Measurements from ENCODE around the gene CDK11B. TPM values are rescaled to one million over a fixed set of nuclear protein-coding genes. Genes with fewer than 3 reads are reported as not detected.

CDK11B gene
- polyA plus RNA-seq, 1 donor (not counting 4 experiments of a cell fraction or from before 2014, with no cell fraction given): 5.9 TPM

GRCh38 chr1:1605724-1606123, 53.1 kb downstream of the CDK11B start:
- Histone ChIP-seq H3K79me2 (ENCODE audit: control insufficient read depth, insufficient read depth, low read length) (no peaks in the 10 kb centered on the region), H3K4me1 (ENCODE audit: control insufficient read depth, extremely low read depth, insufficient read depth, low read length) (no peaks in the 10 kb centered on the region), H3K27ac (ENCODE audit: control insufficient read depth, insufficient read depth, low read length) (no peak overlapping the region), H3K4me2 (ENCODE audit: control insufficient read depth, extremely low read depth, insufficient read depth, low read depth, low read length) (no peak overlapping the region), H4K20me1 (ENCODE audit: control insufficient read depth, extremely low read depth, insufficient read depth, low read length) (no peaks in the 10 kb centered on the region), H2AFZ (ENCODE audit: control insufficient read depth, low read length) (no peak overlapping the region), H3K36me3 (ENCODE audit: control insufficient read depth in 2 of 2, extremely low read depth in 1 of 2, insufficient read depth in 2 of 2, low read length in 2 of 2) (no peaks in the 10 kb centered on the region), H3K27me3 (ENCODE audit: control insufficient read depth, extremely low read depth, insufficient read depth, low read length) (peaks cover 2% of the 10 kb centered on the region), H3K9ac (ENCODE audit: control insufficient read depth, extremely low read depth, insufficient read depth, low read length) (no peak overlapping the region), H3K9me3 (ENCODE audit: control insufficient read depth, low read depth, low read length) (no peaks in the 10 kb centered on the region), H3K4me3 (ENCODE audit: control insufficient read depth in 2 of 3, extremely low read depth in 1 of 3, insufficient read depth in 2 of 3, low read depth in 1 of 3, low read length in 3 of 3) (no peak overlapping the region), H3K9me1 (ENCODE audit: control insufficient read depth, extremely low read depth, insufficient read depth, low read length) (no peaks in the 10 kb centered on the region)
- FAIRE-seq: no peak
- dilution Hi-C loops (cut with MboI; ENCODE audit: extremely low pct_ligation_motif_present, low sequenced_read_pairs): no loop called here
- no peak for TF ChIP-seq EZH2 (IDR thresholded peaks at IDR 0.05; ENCODE audit: low read length)
- TF ChIP-seq, protein P1, sequence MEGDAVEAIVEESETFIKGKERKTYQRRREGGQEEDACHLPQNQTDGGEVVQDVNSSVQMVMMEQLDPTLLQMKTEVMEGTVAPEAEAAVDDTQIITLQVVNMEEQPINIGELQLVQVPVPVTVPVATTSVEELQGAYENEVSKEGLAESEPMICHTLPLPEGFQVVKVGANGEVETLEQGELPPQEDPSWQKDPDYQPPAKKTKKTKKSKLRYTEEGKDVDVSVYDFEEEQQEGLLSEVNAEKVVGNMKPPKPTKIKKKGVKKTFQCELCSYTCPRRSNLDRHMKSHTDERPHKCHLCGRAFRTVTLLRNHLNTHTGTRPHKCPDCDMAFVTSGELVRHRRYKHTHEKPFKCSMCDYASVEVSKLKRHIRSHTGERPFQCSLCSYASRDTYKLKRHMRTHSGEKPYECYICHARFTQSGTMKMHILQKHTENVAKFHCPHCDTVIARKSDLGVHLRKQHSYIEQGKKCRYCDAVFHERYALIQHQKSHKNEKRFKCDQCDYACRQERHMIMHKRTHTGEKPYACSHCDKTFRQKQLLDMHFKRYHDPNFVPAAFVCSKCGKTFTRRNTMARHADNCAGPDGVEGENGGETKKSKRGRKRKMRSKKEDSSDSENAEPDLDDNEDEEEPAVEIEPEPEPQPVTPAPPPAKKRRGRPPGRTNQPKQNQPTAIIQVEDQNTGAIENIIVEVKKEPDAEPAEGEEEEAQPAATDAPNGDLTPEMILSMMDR (optimal IDR thresholded peaks at IDR 0.05 in 1 of 3, IDR thresholded peaks at IDR 0.05 in 1 of 3, conservative IDR thresholded peaks at IDR 0.05 in 1 of 3; ENCODE audit: extremely low read depth in 1 of 3, insufficient read depth in 2 of 3, low read length in 3 of 3): no peak
- DNase-seq (ENCODE audit: low read depth, low spot score): no peak

GRCh38 chr1:1605034-1605591, 53.7 kb downstream of the CDK11B start:
- Histone ChIP-seq H3K9ac (ENCODE audit: control insufficient read depth, extremely low read depth, insufficient read depth, low read length) (no peak overlapping the region), H3K27ac (ENCODE audit: control insufficient read depth, insufficient read depth, low read length) (no peak overlapping the region), H2AFZ (ENCODE audit: control insufficient read depth, low read length) (no peak overlapping the region), H3K4me3 (ENCODE audit: control insufficient read depth in 2 of 3, extremely low read depth in 1 of 3, insufficient read depth in 2 of 3, low read depth in 1 of 3, low read length in 3 of 3) (no peak overlapping the region), H3K4me2 (ENCODE audit: control insufficient read depth, extremely low read depth, insufficient read depth, low read depth, low read length) (no peak overlapping the region), H4K20me1 (ENCODE audit: control insufficient read depth, extremely low read depth, insufficient read depth, low read length) (no peaks in the 10 kb centered on the region), H3K36me3 (ENCODE audit: control insufficient read depth in 2 of 2, extremely low read depth in 1 of 2, insufficient read depth in 2 of 2, low read length in 2 of 2) (no peaks in the 10 kb centered on the region), H3K79me2 (ENCODE audit: control insufficient read depth, insufficient read depth, low read length) (no peaks in the 10 kb centered on the region), H3K4me1 (ENCODE audit: control insufficient read depth, extremely low read depth, insufficient read depth, low read length) (no peaks in the 10 kb centered on the region), H3K9me3 (ENCODE audit: control insufficient read depth, low read depth, low read length) (no peaks in the 10 kb centered on the region), H3K27me3 (ENCODE audit: control insufficient read depth, extremely low read depth, insufficient read depth, low read length) (peaks cover 7% of the 10 kb centered on the region), H3K9me1 (ENCODE audit: control insufficient read depth, extremely low read depth, insufficient read depth, low read length) (no peaks in the 10 kb centered on the region)
- TF ChIP-seq, protein P1 (optimal IDR thresholded peaks at IDR 0.05 in 1 of 3, IDR thresholded peaks at IDR 0.05 in 1 of 3, conservative IDR thresholded peaks at IDR 0.05 in 1 of 3; ENCODE audit: extremely low read depth in 1 of 3, insufficient read depth in 2 of 3, low read length in 3 of 3): no peak
- no peak for TF ChIP-seq EZH2 (IDR thresholded peaks at IDR 0.05; ENCODE audit: low read length)
- FAIRE-seq: no peak
- no peak for DNase-seq (ENCODE audit: low read depth, low spot score)
- dilution Hi-C loops (cut with MboI; ENCODE audit: extremely low pct_ligation_motif_present, low sequenced_read_pairs): no loop called here
